GM03348 (cell line): ENCODE data around the gene TAMM41.
A peak's percentile ranks its signal among the peaks of the same experiment; 100 is the strongest.
"Not testable (repeated sequence)": the region's sequence is repeated elsewhere in the genome, so short reads cannot be mapped to it uniquely, and the experiment has no call there.

Source experiments
- DNase-seq: peaks from one replicate; pipeline ENCODE4 v3.0.0; 2012; ENCODE audit warnings: low spot score

The TAMM41 gene

DNA sequence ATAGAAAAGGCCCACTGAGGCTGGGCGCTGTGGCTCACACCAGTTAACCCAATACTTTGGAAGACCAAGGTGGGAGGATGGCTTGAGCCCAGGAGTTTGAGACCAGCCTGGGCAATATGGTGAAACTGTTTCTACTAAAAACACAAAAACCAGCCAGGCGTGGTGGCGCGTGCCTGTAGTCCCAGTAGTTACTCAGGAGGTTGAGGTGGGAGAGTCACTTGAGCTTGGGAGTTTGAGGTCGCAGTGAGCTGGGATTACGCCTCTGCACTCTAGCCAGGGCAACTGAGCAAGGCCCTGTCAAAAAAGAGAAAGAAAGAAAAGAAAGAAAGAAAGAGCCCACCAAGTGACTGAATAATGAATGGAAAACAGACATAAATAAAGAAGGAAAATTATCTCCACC lies 32.0 kb downstream of the TAMM41 start:
- DNase-seq: no peak

- peak; percentile 71 for DNase-seq
These were observed 36.4 kb downstream of the TAMM41 start for GRCh38 chr3:11810276-11810675.

DNA sequence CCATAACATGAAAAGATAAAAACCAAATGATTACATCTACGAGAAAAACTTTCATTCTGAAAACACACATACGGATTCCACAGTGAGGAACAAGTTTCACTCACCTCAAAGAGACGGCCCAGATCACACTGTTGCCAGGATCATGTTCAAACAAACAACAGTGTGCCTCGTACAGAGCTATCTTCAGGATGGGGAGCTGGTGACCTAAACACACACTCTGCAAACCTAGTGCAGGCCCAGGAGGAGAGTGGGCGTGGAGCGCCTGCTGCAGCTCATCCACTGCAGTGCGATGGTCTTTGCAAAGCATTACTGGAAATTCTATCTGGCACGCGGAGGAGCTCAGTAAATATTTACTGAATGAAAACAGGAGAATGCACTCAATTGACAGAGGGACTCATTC lies 38.5 kb downstream of the TAMM41 start:
- peak; percentile 41 for DNase-seq

DNA sequence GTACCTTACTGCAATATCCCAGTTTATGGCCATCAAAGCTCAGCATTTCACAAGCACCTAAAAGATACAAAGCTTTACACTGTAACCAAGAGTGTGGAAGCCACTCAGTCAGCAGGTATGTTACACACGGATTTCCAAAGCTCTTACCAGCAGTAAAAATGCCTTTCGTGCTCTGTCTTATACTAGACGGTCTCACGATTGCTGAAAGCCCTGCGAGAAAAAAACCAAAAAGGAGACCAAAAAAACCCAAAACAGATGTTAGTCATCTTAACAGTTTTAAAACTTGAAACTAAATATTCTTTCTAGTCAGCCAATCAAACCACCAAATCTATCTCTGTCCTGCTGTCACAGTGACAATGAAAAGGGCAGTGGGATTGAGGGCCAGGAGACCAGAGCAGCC lies 39.0 kb downstream of the TAMM41 start:
- DNase-seq: peak; percentile 52

DNA sequence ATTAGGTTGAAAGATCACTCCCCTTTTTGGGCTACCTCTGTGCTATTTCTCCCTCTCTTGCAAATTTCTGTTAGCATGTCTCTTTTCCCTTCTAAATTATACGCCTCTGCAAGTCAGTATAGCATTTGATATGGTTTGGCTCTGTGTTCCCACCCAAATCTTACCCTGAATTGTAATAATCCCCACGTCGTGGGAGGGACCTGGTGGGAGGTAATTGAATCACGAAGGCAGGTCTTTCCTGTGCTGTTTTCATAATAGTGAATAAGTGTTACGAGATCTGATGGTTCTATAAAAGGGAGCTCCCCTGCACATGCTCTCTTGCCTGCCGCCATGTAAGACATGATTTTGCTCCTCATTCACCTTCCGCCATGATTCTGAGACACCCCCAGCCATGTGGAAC lies 41.0 kb downstream of the TAMM41 start:
- no peak for DNase-seq

DNA sequence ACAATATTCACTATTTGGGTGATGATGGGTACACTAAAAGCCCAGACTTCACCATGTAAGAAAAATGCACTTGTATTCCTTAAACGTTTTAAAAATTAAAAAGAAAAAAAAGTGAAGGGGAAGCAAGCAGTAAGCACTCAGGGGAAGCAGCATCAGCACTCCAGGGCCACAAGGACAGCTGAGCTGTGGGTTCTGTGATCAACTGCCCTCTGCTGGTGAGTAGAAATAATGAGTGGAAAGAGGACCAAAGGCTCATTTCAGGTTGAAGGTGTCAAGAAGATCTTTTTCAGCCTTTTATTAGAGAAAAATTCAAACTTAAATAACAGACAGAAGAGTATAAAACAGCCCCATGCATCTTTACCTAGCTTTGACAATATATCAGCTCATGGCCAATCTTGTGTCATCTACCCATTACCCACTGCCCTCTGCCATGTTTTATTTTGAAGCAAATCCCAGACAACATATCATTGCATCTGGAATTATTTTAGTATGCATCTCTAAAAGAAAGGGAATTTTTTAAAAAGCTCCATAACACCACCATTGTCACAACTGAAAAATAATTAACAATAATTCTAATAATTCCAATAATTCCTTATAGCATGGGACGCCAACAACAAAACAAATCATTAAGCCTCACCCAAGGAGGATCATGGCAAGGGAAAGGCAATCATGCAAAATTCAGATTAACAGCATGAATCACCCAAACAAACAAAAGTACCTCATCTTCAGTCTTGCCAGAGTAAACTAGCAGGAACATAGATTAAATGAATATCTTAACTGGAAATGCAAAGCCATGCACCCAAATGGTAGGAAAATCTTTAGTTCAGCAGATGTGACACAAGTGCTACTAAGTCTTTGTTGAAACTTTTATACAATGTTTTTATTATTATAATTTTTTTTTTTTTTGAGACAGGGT lies 42.5 kb downstream of the TAMM41 start:
- DNase-seq: peak; percentile 85

- no peak for DNase-seq
These were observed 46.9 kb downstream of the TAMM41 start for GRCh38 chr3:11799791-11800190.

DNA sequence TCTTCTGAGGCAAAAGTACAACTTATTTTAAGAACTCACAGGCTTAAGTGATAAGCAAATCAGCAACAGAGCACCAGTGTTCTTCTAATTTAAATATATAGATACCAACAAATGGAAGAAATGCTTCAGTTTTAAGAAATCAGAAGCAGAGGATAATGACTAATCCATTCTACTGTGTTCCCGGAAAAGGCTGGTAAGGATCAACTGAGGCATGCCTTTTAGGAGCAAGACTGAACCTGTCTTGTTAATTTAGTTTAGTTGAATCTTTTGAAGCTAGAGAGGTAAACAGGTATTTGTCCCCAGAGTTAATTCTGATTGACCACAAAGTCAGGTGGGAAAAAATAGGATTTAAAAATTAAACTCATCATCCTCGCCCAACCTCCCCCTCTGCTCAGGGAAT lies 51.8 kb downstream of the TAMM41 start:
- DNase-seq: no peak

GRCh38 chr3:11791339-11792200 lies 55.1 kb downstream of the TAMM41 start:
- no peak for DNase-seq

DNA sequence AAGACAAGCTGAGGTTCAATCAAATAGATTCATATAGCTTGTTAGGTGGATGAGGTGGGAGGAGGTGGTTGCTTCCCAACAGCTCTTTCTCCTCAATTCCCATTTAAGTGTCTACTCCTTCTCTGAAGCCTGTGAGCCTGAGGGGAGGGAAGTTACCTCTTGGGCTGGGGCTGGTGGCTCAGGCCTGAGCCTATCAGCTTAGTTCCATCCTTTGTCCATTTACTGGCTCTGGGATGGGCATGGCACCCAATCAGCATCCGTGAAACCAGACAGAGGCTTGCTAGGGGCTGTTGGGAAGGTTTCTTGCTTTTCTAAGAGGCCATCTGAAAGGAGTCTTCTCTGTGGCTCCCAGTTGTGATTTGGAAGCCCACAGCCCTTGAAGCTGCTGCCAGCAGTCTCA lies 57.3 kb downstream of the TAMM41 start:
- DNase-seq: no peak

DNA sequence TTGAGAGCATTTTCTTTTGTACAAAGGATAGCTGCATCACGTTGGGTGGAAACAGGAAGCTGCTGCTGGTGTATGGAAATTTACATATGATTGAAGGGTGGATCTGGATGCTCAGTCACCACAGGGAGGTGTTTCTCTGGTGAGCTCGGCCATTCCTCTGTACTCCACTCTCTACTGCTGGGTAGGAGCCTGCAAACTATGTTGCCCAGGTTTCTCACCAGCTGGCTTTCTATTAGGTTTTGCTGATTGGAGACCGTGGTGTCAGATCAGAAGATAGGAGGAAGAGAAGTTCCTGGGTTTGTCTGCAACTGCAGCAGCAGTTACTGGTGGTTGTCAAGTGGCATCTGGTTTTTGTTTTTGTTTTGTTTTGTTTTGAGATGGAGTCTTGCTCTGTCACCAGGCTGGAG lies 61.7 kb downstream of the TAMM41 start:
- no peak for DNase-seq

- DNase-seq: no peak
These were observed 66.3 kb downstream of the TAMM41 start for GRCh38 chr3:11780341-11780740.

- DNase-seq: no peak
These were observed 67.1 kb downstream of the TAMM41 start for GRCh38 chr3:11779626-11780025.

DNA sequence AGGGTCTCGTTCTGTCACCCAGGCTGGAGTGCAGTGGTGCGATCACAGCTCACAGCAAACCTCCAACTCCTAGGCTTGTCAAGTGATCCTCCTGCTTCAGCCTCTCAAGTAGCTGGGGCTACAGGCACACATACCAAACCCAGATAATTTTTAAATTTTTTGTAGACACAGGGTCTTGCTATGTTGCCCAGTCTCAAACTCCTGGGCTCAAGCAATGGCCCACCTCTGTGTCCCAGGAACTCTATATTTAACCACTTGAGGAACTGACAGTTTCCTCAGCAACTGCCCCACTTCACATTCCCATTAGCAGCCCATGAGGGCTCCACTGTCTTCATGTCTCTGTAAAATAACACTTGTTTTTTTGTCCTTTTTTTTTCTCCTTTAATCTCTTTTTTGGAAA lies 68.4 kb downstream of the TAMM41 start:
- no peak for DNase-seq

DNA sequence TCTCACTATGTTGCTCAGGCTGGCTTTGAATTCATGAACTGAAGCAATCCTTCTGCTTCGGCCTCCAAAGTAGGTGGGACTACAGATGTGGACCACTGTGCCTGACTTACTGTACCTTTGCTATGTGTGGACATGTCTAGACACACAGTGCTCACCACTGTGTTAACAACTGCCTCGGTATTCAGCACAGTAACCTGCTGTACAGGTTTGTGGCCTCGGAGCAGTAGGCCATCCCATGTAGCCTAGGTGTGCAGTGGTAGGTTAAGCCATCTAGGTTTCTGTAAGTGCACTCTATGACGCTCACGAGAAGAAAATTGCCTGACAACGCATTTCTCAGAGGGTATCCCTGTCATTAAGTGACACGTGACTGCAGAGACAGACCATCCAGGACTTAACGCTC lies 70.3 kb downstream of the TAMM41 start:
- DNase-seq: no peak

DNA sequence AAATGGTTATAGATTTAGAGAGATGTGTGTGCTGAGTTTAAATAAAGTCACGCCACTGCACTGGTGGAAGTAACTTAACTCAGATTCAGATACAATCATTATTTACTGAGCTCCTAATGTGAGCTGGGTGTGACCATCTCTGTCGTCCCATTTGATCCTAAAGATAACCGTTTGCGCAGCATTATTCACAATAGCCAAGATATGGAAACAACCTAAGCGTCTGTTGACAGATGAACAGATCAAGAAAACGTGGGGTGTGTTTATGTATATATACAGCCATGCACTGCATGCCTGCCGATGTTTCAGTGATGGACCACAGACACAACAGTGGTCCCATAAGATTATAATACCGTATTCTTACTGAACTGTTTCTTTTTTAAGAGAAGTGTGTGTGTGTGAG lies 71.2 kb downstream of the TAMM41 start:
- no peak for DNase-seq

GRCh38 chr3:11774296-11774877 lies 72.3 kb downstream of the TAMM41 start:
- peak; percentile 72 for DNase-seq

- DNase-seq: not testable (repeated sequence)
These were observed 74.8 kb downstream of the TAMM41 start for GRCh38 chr3:11771931-11772330.

- DNase-seq: peak; percentile 94
These were observed 76.0 kb downstream of the TAMM41 start for GRCh38 chr3:11770477-11771391.

- peak; percentile 23 for DNase-seq
These were observed 76.8 kb downstream of the TAMM41 start for GRCh38 chr3:11769704-11770476.

- no peak for DNase-seq
These were observed 78.1 kb downstream of the TAMM41 start for GRCh38 chr3:11768604-11769003.
